ENCODE measurements around the gene MCEMP1. TPM values are rescaled to one million over a fixed set of nuclear protein-coding genes. Genes with fewer than 3 reads are reported as not detected.

MCEMP1 gene, protein sequence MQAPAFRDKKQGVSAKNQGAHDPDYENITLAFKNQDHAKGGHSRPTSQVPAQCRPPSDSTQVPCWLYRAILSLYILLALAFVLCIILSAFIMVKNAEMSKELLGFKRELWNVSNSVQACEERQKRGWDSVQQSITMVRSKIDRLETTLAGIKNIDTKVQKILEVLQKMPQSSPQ
- 1.1 TPM for total RNA-seq
- long read RNA-seq, result 0 reads

DNA sequence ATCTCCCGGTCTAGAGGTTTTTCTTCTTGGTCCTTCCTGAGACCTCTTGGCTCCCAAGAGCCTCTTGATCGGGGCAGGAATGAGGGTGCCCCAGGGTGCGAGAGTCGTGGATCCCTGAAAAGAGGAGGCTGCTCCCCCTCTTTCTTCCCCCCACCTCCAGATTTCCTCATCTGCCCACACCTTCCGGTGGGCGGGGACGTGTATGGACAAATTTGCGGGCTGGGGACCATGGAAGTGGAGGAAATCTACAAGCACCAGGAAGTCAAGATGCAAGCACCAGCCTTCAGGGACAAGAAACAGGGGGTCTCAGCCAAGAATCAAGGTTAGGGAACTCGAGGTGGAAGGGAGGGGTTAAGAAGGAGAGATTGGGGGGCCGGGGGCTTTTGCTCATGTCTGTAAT is at the start of gene MCEMP1:
TSS of gene MCEMP1 (plus strand) at position 237 of the 400 bp plus-strand sequence. CDS start at position 268, 31 bp downstream.
- ATAC-seq (no peak), DNase-seq (ENCODE audit: missing footprints) (peak; percentile 76)
- intact Hi-C loops (cut with DNase I), result no loop called here

DNA sequence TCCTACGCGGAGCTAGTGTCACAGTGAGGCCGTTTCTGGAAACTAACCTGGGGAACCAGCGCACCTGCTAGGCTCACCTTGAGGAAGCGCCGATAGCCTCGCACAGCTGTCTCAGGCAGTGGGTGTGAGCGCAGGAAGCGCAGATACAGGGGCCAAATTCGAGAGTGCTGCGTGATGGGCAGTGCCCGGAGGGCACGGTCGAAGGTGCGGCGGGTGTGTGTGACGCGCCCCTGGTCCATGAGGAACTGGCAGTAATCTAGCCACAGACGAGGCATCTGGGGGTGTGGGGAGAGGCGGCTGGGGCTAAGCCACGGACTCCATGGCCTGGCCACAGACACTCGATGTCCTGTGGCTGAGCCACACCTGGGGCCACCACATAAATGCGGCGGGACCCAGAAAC is 49.7 kb upstream of the MCEMP1 start:
- intact Hi-C loops (cut with DNase I), result loop anchor here (5.0 kb wide), 1 partner anchor 90 kb away; the partner anchor contains the start of gene PNPLA6
- ATAC-seq, result no peak
- DNase-seq (ENCODE audit: missing footprints), result no peak

DNA sequence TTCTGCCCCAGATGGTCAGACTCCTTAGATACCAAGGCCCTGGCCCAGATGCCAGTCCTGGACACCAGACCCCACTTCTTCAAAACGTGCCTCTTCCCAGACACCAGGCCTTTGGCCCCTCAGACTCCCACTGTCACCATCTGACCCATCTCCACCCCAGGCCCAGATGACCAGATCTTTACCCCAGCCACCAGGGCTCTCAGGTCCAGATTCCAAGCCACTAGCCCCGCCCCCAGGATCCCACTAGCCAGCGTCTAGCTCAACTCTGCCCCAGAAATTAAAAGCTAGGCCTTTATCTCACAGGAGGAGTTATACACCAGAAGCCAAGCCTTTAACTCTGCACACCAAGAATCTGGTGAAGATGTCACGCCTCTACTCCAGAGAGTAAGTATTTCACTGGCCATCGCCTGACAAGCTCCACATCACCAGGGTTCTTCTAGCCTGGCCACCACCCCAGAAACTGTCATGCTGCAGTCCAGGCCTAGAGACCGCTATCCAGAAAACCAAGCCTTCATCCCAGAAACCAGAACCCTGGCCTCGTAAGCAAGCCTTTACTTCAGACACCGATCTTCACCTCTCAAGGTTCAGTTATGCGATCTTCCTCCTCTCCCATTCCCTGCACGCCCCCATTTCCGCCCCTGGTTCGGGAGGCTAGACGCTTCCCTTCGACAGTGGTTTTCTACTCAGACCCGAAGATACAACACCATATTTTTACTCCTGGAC is 48.1 kb upstream of the MCEMP1 start:
- DNase-seq (ENCODE audit: missing footprints), result no peak
- intact Hi-C loops (cut with DNase I), result loop anchor here (5.0 kb wide), 1 partner anchor 91 kb away; the partner anchor contains the start of gene PNPLA6
- ATAC-seq, result no peak

DNA sequence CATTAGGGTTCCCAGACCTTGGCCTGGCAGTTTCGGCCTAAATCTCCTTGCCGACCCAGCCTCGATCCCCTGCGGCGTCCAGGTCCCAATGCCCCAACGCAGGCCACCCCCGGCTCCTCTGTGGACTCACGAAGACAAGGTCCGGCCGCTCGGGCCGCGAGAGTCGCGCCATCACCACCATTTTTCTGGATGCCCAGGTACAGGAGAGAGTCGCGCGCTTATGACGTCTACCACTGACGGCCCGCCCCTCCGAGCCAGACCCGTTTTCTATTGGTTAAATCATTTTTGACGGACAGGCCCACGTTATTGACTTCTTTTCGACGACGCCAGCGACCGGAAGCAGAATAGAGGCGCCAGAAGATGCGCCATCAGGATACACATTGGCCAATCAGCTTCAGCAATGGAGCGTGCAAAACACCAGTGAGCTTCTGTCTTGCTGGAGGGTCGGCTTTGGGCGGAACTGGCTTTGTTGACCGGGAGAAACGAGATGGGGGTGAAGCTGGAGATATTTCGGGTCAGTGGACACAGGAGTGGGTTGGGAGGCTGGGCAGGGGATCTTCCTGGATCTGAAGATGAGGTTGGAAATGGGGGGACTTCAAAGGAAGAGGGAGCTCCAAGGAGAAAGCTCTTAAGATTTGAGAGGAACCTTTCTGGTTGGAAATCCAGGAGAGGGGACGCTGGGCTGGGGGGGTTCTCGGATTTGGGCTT is 47.4 kb upstream of the MCEMP1 start, which contains the start of the genes PET100 and XAB2:
TSS of gene PET100 (plus strand) at position 447 of the 708 bp plus-strand sequence. CDS start at position 488, 41 bp downstream.
TSS of gene XAB2 (minus strand) at position 199 of the 708 bp plus-strand sequence. CDS start at position 181, 18 bp downstream.
- intact Hi-C loops (cut with DNase I), result loop anchor here (5.0 kb wide), 1 partner anchor 92 kb away; the partner anchor contains the start of gene PNPLA6
- ATAC-seq, result peak; percentile 98
- DNase-seq (ENCODE audit: missing footprints), result peak; percentile 97

DNA sequence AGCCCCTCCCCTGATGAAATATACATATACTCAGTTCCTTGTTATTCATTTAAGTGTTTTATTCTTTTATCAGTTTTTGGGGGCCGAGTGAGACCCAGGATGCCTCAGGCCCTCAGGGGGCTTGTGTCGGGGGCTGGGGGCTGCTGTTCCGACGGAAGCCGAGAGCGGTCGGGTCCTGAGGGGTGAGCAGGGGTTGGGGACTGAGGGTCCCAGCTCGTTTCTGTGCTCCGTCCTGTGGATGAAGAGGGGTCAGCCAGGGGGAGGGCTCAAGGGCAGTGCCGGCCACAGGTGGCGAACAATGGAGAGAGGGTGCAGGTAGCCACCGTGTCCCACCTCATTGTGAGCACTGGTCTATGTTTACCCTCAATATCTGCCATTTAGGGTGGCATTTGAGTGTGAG is 45.3 kb upstream of the MCEMP1 start:
- ATAC-seq, result no peak
- intact Hi-C loops (cut with DNase I), result no loop called here
- no peak for DNase-seq (ENCODE audit: missing footprints)

DNA sequence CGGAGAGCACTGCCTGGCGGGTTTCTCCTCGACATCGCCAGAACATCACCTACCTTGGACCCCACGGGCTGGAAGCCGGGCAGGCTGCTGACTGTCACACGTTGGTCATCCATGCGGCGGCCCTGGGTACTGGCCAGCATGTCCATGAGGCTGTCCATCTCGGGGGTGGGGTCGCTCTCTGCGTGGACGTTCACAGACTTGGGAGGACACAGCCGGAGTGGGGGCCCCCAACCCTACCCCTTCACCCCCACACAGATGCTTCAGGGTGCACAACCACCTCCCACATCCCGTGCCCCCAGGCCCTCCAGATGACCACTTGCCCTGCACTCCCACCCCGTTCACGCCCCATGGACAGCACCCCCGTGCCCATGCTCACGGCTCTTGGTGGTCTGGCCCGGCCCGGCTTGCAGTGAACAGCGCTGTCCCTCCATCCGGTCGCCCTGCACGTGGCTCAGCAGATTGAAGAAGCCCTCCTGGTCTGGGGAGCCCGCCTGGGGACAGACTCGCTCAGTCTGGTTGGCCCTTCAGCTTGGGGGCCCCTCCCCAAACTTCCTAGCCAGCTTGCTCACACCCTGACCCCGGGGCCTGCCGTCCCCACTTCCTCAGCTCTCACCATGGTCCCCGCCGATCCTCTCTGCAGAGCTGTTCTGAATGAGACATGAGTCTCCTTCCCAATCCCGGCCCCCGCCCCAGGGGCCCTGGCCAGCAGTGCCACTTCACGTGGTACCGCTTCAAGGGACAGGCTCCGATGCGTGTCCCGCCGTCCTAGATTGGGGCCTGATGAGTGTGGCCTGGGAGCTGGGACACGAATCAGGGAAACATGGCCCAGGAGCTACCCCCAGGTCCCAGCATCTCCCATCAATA is 44.3 kb upstream of the MCEMP1 start:
- intact Hi-C loops (cut with DNase I), result no loop called here
- ATAC-seq (no peak), DNase-seq (ENCODE audit: missing footprints) (no peak)

DNA sequence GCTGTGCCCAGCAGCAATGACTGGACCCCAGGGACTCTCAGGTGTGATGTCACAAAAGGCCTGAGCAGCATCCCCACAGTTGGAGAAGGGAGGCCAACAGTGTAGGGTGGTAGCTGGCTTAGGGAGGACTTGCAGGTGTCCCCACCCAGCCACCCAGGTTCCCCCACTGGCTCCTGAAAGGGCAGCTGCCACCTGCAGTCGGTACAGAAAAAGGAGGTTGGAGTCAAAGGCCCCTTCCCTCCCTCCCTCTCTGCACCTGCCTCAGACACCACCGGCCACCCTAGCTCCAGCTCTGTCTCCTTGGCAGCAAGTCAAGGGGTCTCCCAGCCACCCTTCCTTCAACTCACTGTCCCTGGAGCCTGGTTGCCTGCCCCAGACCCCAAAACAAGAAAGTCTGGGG is 43.2 kb upstream of the MCEMP1 start, which contains the start of gene PCP2:
TSS of gene PCP2 (minus strand) at position 22 of the 400 bp plus-strand sequence. CDS start 262 bp downstream, outside the sequence.
- ATAC-seq (no peak), DNase-seq (ENCODE audit: missing footprints) (no peak)
- intact Hi-C loops (cut with DNase I), result no loop called here

DNA sequence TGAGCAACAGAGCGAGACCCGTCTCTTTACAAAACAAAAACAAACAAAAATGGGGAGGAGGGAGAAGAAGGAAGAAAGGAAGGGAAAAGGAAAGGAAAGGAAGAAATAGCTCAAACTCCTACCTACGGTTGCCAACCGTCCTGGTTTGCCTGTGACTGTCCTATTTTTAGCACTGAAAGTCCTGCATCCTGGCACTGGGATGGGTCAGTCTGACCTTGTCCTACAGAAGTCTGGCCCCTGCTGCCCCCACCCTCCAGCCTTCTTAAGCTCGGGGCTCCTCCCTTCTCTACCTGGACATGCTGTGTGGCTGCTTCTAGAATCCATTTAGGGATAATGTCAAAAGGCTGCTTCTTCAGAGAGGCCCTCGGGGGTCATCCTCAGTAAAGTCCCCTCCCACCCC is 41.2 kb upstream of the MCEMP1 start:
- ATAC-seq (no peak), DNase-seq (ENCODE audit: missing footprints) (no peak)
- intact Hi-C loops (cut with DNase I), result no loop called here

DNA sequence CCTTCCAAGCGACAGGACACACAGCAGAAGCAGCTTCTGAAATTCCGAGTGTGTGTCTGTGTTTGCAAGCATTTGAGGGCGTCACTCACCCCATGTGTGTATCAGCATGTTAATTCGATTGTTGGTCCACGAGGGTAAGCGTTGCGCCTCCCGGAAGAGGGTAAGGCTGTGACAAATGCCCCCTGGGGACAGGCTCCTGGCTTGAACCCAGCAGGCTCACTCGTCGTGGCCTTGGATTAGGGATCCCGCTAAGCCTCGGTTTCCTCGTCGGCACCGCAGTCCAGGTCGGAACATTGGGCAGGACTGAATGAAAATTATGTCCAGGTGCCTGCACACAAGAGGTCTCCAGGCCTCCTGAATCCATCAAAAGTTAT is 40.6 kb upstream of the MCEMP1 start:
- DNase-seq (ENCODE audit: missing footprints), result no peak
- no peak for ATAC-seq
- intact Hi-C loops (cut with DNase I), result no loop called here

DNA sequence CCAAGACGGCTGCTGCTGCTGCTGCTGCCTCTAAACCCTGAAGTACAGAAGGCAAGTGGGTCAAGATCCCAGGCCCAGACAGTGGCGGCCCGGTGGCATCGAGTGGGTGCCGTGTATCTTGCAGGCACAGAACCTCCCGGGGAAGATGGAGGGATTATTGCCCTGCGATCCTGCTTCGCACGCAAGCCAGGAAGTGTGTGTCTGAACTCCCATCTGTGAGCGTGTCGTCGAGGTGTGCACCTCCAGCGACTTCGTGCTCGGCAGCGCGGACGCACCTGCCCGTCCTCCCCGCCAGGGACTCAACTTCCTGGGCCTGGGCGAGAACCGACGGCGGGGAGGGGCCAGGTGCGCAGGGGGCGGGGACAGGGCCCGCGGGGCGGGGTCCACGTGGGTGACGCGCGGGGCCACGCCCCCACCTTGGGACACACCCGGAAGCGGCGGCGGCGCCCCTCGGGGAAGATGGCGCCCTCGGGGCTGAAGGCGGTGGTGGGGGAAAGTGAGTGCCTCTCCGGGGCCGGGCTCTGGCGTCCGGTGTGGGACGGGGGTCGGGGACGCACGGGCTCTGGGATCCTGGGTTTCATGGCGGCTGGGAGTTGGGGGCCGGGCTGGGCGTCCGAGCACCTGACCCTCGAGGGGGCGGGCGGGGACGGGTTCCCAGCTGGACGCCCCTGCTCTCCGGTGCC is 40.1 kb upstream of the MCEMP1 start, which contains the start of gene STXBP2:
TSS of gene STXBP2 (plus strand) at position 420 of the 683 bp plus-strand sequence. CDS start at position 460, 40 bp downstream.
- intact Hi-C loops (cut with DNase I), result no loop called here
- ATAC-seq (peak; percentile 59), DNase-seq (ENCODE audit: missing footprints) (peak; percentile 92)

DNA sequence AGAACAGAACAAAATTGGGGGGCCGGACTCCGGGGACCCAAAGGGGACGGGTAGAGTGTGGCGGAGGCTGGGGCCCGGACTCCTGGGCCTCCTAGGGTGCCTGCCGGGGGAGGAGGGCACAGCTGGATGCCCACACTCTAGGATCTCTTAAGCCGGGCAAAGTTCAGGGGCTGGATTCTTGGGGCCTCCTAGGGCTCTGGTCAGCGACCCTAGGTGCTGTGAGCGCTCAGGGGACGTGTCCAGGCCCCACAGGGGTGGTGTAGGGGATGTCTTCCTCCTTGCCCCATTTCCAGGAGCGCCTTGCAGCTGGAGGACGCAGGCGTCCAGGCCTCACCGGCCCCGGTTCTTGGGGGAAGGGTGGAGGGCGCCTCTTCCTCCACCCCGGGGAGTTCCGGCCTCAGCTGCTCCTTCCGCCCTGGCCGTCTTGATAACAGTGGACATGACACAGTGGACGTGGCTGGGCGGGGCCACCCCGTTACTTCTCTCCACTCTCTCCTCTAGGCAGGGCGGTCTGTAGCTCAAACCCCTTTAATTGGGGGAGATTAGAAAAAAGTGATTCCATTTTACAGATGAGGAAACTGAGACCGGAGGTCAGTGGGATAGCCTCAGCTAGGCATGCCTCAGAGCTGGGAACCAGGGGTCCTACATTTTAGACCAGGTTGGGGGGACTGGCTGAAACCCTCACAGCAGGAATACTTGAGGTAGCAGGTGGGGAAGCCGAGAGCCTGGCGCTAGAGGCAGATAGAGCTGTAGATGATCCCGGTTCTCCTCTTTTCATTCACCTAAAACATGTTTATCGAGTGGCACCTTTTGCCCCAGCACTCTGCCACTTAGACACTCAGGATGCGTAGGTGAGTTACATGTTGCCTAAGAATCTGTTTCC is 39.3 kb upstream of the MCEMP1 start:
- peak; percentile 53 for ATAC-seq
- intact Hi-C loops (cut with DNase I), result no loop called here

DNA sequence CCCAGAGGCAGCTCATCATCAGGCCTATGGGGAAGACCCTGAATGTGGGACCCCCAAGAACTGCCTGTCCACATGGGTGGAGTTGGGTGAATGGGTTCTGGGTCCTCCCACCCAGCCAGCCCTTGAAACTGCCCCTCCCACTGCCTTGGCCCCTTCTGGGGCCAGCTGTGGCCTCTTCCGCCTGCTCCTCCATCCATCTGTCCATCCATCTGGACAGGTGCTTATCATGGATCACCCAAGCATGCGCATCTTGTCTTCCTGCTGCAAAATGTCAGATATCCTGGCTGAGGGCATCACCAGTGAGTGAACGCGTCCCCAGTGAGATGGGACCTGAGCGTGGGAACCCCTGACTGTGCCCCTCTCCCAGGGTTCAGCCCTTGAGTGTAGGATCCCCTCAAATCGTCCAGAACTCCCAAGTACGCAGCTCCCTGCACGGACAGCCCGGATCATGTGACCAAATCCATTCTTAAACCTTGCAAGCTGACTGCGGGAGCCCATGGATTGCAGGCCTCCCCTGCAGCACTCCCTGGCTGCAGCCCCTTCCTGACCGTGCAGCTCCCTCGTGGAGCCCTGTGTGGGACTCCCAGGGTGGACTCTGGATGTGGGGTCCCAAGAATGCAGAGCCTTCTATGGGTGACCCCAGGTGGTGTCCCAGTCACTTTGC is 38.0 kb upstream of the MCEMP1 start:
- DNase-seq (ENCODE audit: missing footprints), result no peak
- ATAC-seq, result no peak
- intact Hi-C loops (cut with DNase I), result no loop called here

More for the DNA sequence above, 39.3 kb upstream of the MCEMP1 start:
- peak; percentile 91 for DNase-seq (ENCODE audit: missing footprints)

DNA sequence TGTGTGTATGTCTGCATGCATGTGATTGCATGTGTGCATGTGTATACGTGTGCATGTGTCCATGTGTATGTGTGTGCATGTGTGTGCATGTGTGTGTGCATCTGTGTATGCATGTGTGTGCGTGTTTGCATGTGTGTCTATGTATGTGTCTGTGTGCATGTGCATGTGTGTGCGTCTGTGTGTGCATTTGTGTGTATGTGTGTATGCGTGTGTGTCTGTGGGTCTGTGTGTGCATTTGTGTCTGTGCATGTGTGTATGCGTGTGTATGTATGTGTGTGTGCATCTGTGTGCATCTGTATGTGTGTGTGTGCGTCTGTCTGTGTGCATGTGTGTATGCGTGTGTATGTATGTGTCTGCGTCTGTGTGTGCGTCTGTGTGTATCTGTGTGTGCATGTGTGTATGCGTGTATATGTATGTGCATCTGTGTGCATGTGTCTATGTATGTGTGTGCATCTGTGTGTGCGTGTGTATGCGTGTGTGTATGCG is 37.0 kb upstream of the MCEMP1 start:
- DNase-seq (ENCODE audit: missing footprints), result no peak
- ATAC-seq, result no peak
- intact Hi-C loops (cut with DNase I), result no loop called here

DNA sequence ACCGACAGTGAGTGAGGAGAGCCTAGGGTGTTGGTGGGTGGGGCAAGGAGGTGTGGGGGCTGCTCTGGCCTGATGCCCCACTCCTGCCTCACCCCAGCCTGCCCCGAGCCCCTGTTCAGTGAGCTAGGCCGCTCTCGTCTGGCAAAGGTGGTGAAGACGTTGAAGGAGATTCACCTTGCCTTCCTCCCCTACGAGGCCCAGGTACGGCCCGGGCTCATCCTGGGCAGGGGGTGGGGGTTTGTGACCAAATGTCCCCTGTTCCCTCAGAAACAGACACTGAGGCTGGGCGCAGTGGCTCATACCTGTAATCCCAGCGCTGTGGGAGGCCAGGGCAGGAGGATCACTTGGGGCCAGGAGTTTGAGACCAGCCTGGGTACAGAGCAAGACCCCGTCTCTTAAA is 36.1 kb upstream of the MCEMP1 start:
- no peak for DNase-seq (ENCODE audit: missing footprints)
- no peak for ATAC-seq
- intact Hi-C loops (cut with DNase I), result no loop called here

DNA sequence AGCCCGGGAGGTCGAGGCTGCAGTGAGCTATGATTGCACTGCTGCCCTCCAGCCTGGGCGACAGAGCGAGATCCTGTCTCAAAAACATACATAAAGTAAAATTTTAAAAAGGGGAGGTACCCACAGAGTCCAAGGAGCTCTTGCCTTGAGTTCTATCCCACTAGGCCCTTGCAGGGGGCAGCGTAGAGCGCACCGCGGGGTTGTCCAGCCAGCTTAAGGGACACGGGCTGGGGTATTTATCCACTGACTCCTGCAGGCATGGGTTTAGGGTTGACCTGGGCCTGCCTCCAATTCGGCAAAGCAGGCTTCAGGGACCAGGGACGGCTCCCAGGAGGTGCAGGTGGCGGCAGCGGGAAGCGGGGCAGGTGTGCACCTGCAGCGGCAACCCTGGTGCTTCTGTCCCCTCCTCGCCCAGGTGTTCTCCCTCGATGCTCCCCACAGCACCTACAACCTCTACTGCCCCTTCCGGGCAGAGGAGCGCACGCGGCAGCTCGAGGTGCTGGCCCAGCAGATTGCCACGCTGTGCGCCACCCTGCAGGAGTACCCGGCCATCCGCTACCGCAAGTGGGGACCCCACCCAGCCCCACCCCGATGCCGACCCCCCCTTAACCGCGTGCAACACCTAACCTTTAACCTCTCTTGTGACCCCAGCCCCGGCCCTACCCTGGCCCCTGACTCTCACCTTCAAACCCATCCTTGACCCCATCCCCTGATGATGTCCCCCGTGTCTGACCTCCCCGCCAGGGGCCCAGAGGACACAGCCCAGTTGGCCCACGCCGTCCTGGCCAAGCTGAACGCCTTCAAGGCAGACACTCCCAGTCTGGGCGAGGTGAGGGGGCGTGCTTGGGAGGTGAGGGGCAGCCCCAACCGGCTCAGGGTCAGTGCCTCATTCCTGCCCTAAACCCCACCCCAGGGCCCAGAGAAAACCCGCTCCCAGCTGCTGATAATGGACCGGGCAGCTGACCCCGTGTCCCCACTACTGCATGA is 35.3 kb upstream of the MCEMP1 start:
- DNase-seq (ENCODE audit: missing footprints) (no peak), ATAC-seq (no peak)
- intact Hi-C loops (cut with DNase I), result no loop called here

Data from Right ventricle myocardium inferior (tissue), 1 donor.